Amygdala (tissue), 56 donors: ENCODE data around the gene IGSF22.
A peak's percentile ranks its signal among the peaks of the same experiment; 100 is the strongest.

ENCODE experiments used
- DNase-seq, 56 donors: peaks; one replicate each; lab custom pipeline; 2025; lab: John Stamatoyannopoulos, UW

Gene IGSF22

DNA sequence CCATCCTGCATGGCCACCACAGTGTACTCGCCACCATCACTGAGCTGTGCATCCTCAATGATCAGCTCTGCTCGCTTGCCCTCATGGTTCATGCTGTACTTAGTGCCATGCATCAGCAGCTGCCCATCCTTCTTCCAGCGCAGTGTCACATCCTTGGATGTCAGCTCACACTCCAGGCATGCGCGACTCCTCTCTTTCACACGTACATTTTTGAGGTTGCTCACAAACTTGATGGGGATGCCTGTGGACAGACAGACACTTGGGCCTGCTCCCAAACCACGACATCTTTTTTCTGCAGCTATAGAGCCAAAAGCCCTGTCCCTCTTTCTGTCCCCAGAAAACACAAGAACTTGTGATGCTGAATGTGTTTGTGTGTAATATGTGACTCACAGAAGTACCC lies 10.5 kb downstream of the IGSF22 start:
- DNase-seq, result no peak

DNA sequence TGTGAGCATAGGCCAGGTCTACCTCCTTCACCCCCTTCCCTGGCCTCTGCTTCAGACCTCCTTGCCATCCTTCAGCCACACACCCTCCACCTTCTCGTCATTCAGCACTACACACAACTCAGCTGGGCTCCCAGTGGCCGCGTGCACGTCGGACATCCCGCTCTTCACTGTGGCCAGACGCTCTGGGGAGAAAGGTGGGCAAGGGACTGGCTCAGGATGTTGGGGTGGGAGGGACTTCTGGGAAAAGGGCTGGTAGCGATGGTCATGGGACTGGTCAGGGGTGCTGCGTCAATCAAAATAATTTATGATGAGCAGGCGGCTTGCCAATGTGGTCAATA lies 11.6 kb downstream of the IGSF22 start:
- DNase-seq, result no peak

DNA sequence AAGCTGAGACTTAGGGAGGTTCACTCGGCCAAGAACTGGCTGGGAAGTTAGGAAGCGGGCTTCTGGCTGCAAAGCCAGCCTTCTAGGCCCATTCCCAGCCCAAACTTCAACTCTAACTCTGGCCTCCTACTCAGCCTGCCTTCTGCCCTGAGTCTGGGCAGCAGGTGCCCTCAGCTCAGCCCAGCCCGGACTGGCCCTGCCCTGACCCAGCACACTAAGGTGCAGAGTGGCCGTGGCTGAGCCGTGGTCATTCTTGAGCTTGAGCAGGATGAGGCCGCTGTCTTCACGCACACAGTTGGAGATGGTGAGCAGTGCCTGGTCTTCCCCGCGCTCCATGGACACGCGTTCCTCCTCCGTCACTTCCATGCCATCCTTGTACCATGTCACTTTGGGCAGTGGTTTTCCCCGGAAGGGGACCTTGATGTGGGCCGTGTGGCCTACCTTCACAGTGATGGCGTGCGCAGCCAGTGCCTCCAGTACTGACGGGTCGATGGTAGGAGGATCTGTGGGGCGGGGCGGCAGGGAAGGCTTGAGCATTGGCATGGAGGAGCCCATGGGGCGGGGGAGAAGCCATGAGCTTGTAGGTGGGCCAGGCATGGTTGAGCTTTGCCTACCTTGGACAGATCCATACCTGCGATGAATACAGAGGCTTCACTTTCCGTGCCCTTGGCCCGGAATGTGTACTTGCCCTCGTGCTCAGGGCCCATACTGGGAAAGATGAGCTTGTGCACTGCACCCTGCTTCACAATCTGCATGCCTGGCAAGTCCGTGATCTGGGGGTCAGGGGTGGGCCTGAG lies 12.1 kb downstream of the IGSF22 start:
- no peak for DNase-seq

GRCh38 chr11:18710545-18710944 lies 15.4 kb downstream of the IGSF22 start:
- no peak for DNase-seq

DNA sequence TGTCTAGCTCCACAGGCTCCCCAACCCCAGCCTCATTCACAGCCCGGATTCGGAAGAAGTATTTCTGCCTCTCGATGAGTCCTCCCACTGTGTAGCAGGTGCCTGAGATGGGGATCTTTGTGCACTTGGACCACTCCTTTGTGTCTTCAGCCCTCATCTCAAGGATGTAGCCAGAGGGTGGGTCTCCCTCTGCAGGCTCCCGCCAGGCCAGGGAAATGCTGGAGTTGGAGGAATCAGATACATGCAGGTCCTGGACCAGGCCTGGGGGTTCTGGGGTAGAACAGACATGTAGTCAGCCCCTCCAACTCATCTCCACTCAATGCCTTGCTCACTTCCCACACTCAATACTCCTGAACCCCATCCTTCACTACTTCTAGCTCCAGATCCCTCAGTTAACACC lies 16.6 kb downstream of the IGSF22 start:
- no peak for DNase-seq

GRCh38 chr11:18707811-18708340 lies 18.1 kb downstream of the IGSF22 start:
- no peak for DNase-seq

GRCh38 chr11:18706330-18707243 lies 19.4 kb downstream of the IGSF22 start:
- peak in 30 of 56 donors; percentile 15 to 66 (median 42) for DNase-seq

GRCh38 chr11:18705651-18706281 lies 20.2 kb downstream of the IGSF22 start:
- DNase-seq, result peak in 7 of 56 donors; percentile 34 to 66 (median 47)

DNA sequence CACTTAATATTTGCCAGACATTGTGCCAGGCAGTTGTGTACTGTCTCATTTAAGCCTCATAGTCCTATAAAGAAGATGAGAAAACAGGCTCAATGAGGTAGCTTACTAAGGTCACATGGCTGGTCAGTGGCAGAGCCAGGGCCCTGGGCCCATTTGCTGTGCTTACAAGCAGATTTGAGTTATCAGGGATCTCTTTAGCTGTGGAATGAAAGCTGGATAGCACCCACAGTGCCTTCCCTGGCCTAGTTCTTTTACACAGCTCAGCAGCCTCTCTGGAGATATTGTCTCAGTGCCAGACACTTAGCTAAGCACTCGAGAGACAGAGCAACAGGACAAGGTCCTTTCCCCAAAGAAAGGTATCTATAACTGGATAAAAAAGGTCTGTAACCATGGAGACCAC lies 21.3 kb downstream of the IGSF22 start:
- peak in 1 of 56 donors; percentile 27 for DNase-seq

- no peak for DNase-seq
These were observed 21.8 kb downstream of the IGSF22 start for GRCh38 chr11:18704045-18704645.

DNA sequence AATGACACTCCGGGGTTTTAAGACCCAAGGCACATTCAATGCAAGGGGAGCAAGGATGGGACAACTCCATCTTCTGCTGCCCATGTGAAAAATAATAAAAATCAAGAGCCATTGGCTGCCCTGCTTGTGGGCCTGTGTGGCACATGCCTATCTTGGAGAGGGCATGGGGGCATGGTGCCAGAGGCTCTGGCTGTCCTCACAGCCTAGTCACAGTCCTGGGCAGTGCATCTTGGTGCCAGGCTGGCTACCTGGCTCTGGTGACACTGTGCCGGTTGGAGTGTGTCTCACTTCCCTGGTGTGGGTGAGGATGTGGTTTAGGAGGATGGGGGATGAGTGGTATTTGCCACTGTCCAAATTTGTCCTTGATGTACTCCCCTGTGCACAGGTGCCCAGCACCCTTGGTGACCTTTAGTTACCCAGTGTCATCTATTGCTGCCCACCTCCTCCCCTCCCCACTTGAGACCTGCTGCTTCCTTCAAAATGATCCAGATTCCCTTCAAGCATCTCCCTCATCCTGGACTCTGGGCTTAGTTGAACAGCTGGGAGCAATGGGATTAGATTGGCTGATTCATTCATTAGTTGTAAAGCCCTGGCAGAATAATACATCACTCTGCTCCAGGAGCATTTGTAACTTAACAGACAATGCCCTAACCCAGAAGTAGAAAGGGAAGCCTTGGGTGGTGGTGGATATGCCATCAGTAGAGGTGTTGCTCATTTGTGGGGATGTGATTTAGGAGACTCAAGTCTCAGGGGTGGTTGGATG lies 22.8 kb downstream of the IGSF22 start:
- no peak for DNase-seq

GRCh38 chr11:18701614-18702216 lies 24.3 kb downstream of the IGSF22 start:
- DNase-seq, result no peak

DNA sequence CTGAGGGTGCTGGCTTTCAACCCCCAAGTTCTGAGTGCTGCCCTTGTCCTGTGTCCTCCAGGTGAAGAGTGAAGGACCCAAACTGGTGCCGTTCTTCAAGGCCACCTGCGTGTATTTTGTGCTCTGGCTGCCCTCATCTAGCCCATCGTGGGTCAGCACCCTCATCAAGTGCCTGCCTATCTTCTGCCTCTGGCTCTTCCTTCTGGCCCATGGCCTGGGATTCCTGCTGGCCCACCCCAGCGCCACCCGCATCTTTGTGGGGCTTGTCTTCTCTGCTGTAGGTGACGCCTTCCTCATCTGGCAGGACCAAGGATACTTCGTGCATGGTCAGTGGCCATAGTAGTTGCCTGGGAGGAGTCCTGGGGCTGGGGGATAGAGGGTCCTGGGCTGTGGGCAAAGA lies 25.1 kb downstream of the IGSF22 start:
- no peak for DNase-seq

DNA sequence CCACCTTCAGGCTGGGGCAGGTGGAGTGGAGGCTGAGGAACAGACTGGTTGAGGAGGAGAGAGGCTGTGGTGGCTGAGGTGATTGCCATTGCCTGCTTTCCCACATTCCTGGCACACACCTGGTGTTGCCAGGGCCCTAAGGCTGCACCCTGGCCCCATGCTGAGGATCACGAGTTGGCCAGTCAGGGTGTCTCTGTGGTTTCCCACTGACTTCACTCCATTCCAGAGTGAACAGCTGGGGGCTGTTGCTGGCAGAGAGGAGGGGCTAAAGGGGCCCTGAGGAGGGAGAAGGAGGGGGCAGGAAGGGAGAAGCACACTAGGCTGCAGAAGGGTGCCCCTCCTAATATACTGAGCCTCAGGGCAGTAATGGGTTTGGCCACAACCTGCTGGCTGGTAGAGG lies 25.6 kb downstream of the IGSF22 start:
- DNase-seq, result peak in 7 of 56 donors; percentile 5 to 21 (median 13)

- DNase-seq, result peak in 30 of 56 donors; percentile 16 to 66 (median 30)
These were observed 26.1 kb downstream of the IGSF22 start for GRCh38 chr11:18699848-18700261.

DNA sequence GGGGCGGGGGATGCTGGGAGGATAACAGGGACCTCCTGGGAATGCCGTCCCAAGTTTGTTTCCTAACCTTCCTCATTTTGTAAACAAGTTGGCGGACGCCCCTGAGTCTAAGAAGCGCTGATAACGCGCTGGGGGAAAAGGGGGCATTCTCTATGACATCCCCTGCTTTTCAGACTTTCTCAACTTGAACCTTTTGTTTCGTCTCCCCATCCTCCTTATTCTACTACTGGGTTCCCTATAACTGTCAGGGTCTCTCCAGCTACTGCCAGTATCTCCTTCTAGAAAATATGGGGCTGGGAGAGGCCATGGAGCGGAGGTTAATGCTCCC lies 26.8 kb downstream of the IGSF22 start:
- DNase-seq, result peak in 1 of 56 donors; percentile 20

DNA sequence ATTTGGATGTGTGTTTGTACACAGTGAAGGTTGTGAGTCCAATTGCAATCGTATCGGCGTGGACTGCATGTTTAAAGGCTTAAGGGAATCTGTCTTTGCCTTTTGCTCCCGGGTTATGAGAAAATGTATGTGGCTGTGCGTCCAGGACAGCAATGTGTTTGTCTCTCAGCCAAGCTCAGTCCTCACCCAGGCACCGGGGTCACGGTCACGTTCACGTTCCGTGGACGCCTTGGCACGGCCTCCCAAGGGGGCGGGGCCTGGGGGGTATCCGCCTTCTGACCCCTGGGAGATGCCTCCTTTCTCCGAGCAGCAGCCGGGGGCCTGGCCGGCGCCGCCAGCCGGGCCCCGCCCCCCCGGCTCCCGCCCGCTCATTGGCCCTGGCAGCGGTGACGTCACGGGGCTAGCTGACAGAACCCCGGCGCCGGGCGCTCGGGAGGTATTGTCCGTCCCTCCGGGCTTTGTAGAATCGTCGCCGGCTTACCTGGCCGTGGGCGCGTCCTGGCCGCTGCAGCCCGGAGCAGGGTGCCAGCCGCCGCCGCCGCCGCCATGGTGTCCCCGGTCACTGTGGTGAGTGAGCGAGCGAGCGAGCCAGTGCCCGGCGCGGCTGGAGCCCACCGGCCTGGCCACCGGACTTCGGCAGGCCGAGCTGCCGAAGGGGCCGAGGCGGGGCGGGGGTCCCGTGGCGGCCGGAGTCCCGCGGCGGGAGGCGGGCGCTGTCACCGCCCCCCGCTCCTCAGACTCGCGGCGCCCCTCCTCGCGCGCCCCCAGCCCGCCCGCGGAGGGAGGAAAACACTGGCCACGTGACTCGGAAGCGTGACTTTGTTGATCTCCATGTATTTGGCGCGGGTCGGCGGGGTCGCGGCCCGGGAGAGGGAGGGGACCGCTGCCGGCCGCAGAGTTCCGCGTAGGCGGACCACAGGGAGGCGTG lies 27.4 kb downstream of the IGSF22 start, which contains the start of gene TMEM86A:
Gene TMEM86A, plus strand, starts transcription at position 439 of the 928 bp plus-strand sequence. Its CDS starts 108 bp downstream, at position 547.
- DNase-seq, result peak; percentile 40 to 96 (median 84)

GRCh38 chr11:18697576-18697975 lies 28.4 kb downstream of the IGSF22 start:
- DNase-seq, result no peak
